NCI-H187 (cell line): ENCODE measurements around the gene KIF1A.
"Not testable (repeated sequence)": the region's sequence is repeated elsewhere in the genome, so short reads cannot be mapped to it uniquely, and the experiment has no call there.

Source experiments
- DNase-seq, 2 experiments: peaks; one replicate each; lab custom pipeline; 2025; lab: John Stamatoyannopoulos, UW

The KIF1A gene

DNA sequence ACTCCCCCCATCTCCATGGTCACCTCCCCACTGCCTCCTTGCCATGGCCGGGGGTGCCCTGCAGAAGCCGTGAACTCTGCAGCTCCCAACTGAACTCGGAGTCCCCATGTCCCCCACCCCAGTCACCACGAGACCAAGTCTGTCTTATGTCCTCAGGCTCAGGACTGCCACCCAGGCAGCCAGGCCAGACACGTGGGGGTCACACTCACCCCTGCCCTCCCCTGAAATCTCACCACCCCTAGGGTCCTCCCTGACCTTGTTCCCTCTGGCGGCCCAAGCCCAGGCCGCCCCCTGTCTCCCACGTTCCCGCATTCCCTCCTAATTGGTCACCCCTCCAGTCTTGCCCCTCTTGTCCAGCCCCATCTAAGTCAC, 117.4 kb downstream of the KIF1A start:
- no peak for DNase-seq

- no peak for DNase-seq
Measured at GRCh38 chr2:240701736-240702639, 118.0 kb downstream of the KIF1A start.

DNA sequence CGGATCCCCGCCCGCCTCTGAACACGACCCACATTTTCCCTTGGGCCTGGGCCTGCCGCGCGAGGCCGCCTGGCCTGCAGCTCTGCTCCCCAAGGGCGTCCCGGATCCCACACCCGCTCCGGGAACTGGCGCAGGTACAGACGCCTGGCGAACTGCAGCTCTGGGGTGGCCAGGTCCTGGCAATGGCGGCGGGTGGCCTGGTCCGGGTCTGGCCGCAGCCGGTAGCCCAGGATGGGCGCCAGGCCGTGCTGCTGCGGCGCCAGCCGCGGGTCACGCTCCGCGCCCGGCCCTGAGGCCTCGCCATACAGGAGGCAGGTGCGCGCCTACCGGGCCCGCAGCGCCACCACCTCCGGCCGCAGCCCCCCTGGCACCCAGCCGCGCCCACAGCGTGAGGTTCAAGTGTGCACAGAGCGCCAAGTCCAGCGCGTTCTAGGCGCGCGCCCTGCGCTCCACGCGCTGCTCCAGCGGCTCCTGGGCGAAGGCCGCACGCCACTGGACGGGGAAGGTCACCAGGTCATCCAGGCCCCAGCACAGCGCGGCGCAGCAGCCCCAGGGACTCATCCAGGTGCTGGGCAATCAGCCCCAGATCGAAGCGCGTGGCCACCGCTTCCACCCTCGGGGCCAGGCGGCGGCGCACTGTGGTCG, 118.8 kb downstream of the KIF1A start:
- DNase-seq = no peak

DNA sequence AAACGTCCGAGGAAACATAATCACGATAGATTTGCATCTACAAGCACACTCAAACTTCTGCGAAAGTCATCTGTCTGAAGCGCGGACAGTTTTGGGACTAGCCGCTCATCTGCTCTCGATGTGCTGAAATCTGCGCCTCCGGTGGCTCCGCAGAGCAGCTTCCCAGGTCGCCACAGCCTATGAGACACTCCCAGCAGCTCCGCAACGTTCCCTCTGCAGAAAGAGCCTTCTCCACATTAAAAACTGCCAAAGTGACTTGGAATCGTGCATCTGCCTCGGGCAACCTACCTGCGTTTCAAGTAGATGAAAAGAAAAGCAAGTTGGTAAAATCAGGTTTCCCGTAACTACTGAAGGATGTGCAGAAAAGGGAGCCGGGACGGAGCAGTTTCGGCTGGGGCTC, 119.4 kb downstream of the KIF1A start:
- DNase-seq = not testable (repeated sequence)

GRCh38 chr2:240699835-240700234, 120.2 kb downstream of the KIF1A start:
- not testable (repeated sequence) for DNase-seq

- DNase-seq = not testable (repeated sequence)
Measured at GRCh38 chr2:240698852-240699561, 121.0 kb downstream of the KIF1A start.

- not testable (repeated sequence) for DNase-seq
Measured at GRCh38 chr2:240696469-240696868, 123.5 kb downstream of the KIF1A start.

GRCh38 chr2:240695593-240695992, 124.4 kb downstream of the KIF1A start:
- not testable (repeated sequence) for DNase-seq

- not testable (repeated sequence) for DNase-seq
Measured at GRCh38 chr2:240694304-240694703, 125.7 kb downstream of the KIF1A start.

GRCh38 chr2:240692583-240693561, 127.1 kb downstream of the KIF1A start:
- not testable (repeated sequence) for DNase-seq

- not testable (repeated sequence) for DNase-seq
Measured at GRCh38 chr2:240691631-240692420, 128.2 kb downstream of the KIF1A start, which contains the start of gene AQP12A. Gene AQP12A, plus strand, starts transcription at chr2:240691866. Its CDS starts 48 bp downstream, at chr2:240691914.

DNA sequence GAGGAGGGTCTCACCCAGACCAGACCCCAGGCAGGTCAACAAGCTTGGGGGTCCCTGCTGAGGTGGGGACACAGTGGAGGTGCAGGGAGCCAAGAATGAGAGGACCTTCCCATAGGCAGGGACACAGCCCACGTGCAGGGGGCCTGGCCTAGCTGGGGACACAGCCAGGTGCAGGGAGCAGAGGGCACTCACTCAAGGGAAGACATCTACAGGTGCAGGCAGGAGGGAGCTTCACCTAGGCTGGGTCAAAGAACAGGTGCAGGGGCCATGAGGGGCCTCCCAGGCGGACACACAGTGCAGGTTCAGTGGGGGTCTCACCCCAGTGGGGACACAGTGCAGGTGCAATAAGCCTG, 129.0 kb downstream of the KIF1A start:
- not testable (repeated sequence) for DNase-seq

DNA sequence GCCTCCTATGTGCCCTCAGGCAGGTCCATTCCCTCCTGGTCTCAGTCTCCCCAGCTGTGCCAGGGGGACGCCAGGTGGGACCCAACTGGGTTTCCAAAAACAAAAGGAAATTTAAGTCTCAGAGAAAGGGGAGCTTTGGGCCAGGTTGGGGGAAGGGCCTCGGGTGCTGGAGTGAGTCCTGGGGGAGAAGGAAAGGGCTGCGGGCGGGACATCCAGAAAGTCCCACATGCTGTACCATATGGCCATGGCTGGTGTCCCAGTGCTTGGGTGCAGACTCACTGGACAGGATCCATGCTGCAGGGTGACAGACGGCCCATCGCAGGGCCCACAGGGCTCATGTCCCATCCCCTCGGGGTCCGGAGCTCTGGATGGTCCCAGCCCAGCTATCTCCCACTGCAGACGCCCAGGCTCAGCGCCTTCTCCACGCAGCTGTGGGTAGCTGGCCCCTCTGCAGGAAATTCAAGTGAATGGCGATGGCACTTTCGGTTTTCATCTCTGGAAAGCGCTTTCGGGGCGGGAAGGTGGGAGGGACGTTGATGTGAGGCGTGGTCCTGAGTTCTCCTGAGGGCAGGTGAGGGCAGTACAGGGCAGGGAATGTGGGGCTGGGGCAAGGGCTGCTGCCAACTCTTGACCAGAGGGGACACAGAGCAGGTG, 129.5 kb downstream of the KIF1A start:
- DNase-seq = not testable (repeated sequence)

DNA sequence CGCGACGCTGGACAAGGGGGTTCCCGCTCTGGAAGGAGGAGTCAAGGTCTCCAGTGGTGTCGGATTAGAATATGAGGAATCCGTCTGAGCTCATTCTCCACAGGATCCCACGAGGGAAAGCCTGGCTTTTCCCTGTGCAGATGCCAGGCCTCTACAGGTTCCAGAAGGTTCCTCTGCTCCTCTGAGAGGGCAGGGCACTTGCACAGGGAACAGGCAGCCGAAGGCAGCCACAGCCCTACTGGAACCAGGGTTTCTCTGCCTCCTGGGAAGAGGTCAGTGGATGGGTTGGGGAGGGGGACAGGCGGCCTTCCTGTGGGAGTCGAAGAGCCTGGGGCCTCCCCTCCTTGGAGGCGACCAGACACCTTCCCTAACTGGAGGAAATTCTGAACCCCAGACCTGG, 130.0 kb downstream of the KIF1A start:
- no peak for DNase-seq

DNA sequence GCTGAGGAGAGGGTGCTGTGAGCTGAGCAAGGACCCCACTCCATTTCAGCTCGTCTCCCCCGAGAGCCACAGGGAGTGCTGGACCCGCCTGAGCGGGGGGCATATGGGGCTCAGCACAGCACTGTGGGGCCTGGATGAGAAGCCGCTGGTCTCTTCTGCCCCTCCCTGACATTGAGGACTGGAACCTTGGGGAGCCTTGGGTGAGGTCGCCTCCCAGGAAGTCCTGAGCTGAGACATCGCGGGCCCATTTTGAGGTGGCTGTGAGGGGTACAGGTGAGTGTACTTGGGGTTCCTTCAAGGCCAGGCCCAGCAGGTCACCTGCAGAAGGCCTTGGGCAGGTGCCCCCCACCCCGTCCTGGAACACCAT, 131.5 kb downstream of the KIF1A start:
- DNase-seq = no peak

DNA sequence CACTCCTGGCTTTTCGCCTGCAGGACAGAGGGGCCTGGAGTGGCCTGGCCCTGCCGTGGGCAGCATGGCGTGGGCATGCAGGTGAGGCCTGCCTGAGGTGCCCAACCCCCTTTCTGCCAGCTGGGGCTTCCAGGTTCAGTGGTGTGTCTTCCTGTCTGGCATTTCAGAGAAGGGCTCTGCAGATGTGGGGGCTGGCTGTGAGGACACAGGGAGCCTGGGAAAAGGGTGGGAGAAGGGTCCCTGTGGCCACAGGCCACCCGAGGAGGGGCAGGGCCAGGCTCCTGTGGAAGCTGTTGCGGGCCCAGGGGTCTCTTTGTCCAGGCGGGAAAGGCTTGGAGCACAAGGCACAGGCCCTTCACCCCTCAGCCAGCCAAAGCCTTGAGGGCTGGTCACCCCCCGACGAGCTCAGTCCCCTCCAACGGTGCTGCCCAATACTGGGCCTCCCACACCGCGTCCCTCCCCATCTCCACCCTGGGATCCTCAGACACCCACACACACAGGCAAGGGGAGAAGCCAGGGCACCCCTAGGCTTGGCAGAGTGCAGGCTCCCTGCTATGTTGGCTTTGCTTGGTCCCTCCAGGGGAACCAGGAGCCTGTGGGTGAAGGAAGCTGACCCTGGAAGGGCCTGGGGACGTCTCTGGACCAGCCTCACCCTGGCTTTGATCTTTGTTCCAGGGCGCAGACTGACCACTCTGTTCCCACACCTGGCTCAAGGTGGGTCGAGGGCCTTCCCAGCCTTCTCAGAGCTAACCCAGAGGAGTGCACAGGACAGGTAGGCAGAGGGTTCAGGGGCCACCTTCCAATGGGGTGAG, 132.1 kb downstream of the KIF1A start:
- DNase-seq = no peak

- DNase-seq = no peak
Measured at GRCh38 chr2:240687045-240687740, 132.8 kb downstream of the KIF1A start.

- no peak for DNase-seq
Measured at GRCh38 chr2:240686460-240686859, 133.6 kb downstream of the KIF1A start.
